T-helper 1 cell (primary cell): ENCODE measurements around the gene ADGRL3.
"Not testable (repeated sequence)": the region's sequence is repeated elsewhere in the genome, so short reads cannot be mapped to it uniquely, and the experiment has no call there.

Experiments
- DNase-seq, 5 donors: peaks; one replicate each; pipeline ENCODE4 v3.0.0-alpha.2; 2012 to 2020

Gene ADGRL3

GRCh38 chr4:61509721-61510241, 309.7 kb downstream of the ADGRL3 start:
- not testable (repeated sequence) for DNase-seq

- DNase-seq = no peak
Observed at GRCh38 chr4:61511716-61512488, 311.8 kb downstream of the ADGRL3 start.

GRCh38 chr4:61514991-61515390, 314.9 kb downstream of the ADGRL3 start:
- no peak for DNase-seq

- DNase-seq = no peak
Observed at GRCh38 chr4:61517144-61517543, 317.0 kb downstream of the ADGRL3 start.

GRCh38 chr4:61520166-61520565, 320.0 kb downstream of the ADGRL3 start:
- no peak for DNase-seq

GRCh38 chr4:61520681-61521160, 320.6 kb downstream of the ADGRL3 start:
- no peak for DNase-seq

- DNase-seq = no peak
Observed at GRCh38 chr4:61521451-61521850, 321.3 kb downstream of the ADGRL3 start.

- DNase-seq = no peak
Observed at GRCh38 chr4:61522312-61522711, 322.2 kb downstream of the ADGRL3 start.

- DNase-seq = no peak
Observed at GRCh38 chr4:61527888-61528287, 327.8 kb downstream of the ADGRL3 start.

- DNase-seq = no peak
Observed at GRCh38 chr4:61528595-61528994, 328.5 kb downstream of the ADGRL3 start.

GRCh38 chr4:61531188-61531587, 331.1 kb downstream of the ADGRL3 start:
- DNase-seq = no peak

GRCh38 chr4:61532336-61533000, 332.3 kb downstream of the ADGRL3 start:
- DNase-seq = no peak

GRCh38 chr4:61533140-61533539, 333.0 kb downstream of the ADGRL3 start:
- no peak for DNase-seq

- no peak for DNase-seq
Observed at GRCh38 chr4:61540944-61541343, 340.8 kb downstream of the ADGRL3 start.

- no peak for DNase-seq
Observed at GRCh38 chr4:61541459-61541858, 341.3 kb downstream of the ADGRL3 start.

GRCh38 chr4:61543976-61544375, 343.9 kb downstream of the ADGRL3 start:
- DNase-seq = no peak

GRCh38 chr4:61545902-61546480, 345.9 kb downstream of the ADGRL3 start:
- no peak for DNase-seq

GRCh38 chr4:61549336-61549735, 349.2 kb downstream of the ADGRL3 start:
- no peak for DNase-seq

GRCh38 chr4:61553557-61554125, 353.5 kb downstream of the ADGRL3 start:
- DNase-seq = no peak

GRCh38 chr4:61555789-61556188, 355.7 kb downstream of the ADGRL3 start:
- no peak for DNase-seq

- DNase-seq = no peak
Observed at GRCh38 chr4:61556277-61556676, 356.2 kb downstream of the ADGRL3 start.

- DNase-seq = no peak
Observed at GRCh38 chr4:61559396-61559795, 359.3 kb downstream of the ADGRL3 start.

- DNase-seq = no peak
Observed at GRCh38 chr4:61561028-61561427, 360.9 kb downstream of the ADGRL3 start.
